NCI-H2107 treated with DMSO at 0.1 percent for 48 hours (cell line): ENCODE data around the gene TAF6L.
"Not testable (repeated sequence)": the region's sequence is repeated elsewhere in the genome, so short reads cannot be mapped to it uniquely, and the experiment has no call there.

Experiments
- DNase-seq: peaks from one replicate; lab custom pipeline; 2025; ENCODE audit not compliant: unreplicated experiment; lab: John Stamatoyannopoulos, UW

TAF6L gene

DNA sequence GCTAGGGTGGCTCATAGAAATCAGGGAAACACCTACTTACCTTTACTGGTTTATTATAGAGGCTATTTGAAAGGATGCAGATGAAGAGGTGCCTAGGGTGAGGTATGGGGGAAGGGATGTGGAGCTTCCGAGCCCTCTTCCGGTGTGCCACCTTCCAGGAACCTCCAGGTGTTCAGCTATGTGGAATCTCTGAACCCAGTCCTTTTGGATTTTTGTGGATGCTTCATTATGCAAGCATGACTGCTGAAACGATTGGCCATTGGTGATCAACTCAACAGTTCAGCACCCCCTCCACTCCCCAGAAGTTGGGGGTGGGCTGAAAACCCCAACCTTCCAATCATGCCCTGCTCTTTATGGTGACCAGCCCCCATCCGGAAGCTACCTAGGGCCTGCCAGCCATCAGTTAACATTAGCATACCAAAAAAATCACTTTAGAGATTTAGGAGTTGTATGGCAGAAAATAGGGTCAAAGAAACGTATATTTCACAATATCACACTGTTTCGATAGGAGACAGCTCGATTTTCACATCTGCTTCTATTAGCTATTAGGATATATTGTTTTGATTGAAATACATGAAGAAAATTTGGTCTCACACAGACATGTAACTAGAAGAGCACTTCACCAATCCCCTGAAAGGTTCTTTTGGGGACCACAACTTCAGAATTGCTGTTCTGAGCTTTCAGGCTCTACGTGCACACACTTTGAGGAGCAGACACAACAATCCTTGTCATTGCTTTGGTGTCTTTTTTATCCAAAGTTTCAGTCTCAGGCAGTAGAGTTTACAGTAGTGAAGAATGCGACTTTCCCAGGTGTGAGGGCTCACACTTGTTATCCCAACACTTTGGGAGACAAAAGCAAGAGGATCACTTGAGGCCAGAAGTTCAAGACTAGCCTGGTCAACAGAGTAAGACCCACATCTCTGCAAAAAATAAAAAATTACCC lies 13.1 kb upstream of the TAF6L start:
- DNase-seq: no peak

DNA sequence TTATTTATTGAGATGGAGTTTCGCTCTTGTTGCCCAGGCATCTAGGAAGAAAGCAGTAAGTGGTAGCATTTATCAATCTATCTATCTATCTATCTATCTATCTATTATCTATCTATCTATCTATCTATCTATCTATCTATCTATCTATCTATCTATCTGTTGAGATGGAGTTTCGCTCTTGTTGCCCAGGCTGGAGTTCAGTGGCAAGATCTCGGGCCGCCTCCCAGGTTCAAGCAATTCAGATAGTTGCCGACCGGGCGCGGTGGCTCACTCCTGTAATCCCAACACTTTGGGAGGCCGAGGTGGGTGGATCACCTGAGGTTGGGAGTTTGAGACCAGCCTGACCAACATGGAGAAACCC lies 10.3 kb upstream of the TAF6L start:
- not testable (repeated sequence) for DNase-seq

DNA sequence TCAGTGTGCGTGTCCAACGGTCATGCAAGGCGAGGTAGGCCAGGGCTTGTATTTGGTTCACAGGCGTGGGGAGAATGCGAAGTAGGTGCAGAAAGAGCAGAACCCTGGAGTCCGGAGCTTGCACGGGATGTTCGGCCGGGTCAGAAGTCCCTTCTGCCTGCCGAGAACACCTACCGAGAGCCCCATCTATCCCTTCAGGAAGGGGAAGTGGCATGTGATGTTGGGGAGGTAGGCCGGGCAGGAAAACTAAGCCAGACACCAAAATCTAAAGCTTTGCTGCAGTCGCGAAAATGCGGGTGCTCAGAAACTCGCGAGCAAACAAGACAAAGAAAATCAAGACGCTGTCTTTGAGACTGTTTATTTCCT lies 435 bp upstream of the TAF6L start:
- DNase-seq: peak; percentile 67

DNA sequence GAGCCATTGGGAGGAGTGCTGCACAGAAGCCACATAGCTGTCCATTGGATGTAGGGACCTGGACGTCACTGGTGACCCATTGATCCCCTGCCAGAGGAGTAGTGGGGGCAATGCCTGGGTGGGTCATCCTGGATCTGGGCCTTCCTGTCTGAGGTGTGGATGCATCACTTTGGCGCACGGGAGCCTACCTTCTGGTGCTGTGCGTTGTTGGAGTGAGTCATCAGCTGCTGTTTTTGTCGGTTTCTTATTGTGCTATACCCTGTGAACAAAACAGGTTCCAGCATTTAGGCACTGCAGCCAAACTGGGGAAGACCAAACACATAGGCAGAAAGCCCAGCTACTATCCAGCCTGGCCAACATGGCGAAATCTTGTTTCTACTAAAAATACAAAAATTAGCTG lies 3.2 kb downstream of the TAF6L start:
- no peak for DNase-seq

DNA sequence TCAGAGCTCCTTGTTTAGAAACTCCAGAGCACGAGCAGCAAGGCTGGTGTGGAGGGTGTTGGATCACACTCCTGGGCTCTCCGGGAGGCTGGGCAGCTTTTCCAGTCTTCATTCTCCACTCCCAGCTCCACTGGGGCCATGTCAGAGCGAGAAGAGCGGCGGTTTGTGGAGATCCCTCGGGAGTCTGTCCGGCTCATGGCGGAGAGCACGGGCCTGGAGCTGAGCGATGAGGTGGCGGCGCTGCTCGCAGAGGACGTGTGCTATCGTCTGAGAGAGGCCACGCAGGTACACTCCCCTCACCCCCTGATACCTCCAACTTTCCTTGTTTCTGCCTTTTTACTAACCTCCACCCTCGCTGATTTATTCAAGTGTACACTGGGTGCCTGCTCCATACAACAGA lies 4.5 kb downstream of the TAF6L start:
- DNase-seq: no peak

DNA sequence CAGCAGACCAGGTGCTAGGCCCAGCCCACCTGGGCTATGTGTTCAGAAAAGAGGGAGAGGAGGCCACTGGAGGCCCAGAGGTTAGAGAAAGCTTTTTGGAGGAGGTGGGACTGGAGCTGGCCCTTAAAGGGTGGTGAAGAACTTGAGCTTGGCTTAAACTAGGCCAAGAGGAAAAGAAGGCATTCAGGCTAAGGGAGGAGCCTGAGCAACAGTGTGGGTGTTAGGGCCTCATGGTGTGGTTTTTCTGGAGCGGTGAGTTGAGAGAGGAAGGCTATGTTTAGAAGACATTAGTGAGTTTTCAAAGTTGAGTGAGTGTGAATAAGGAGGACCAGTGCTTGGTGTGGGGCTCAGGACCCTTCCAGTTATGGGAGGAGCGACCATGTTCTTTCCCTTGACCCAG lies 6.2 kb downstream of the TAF6L start:
- DNase-seq: no peak

DNA sequence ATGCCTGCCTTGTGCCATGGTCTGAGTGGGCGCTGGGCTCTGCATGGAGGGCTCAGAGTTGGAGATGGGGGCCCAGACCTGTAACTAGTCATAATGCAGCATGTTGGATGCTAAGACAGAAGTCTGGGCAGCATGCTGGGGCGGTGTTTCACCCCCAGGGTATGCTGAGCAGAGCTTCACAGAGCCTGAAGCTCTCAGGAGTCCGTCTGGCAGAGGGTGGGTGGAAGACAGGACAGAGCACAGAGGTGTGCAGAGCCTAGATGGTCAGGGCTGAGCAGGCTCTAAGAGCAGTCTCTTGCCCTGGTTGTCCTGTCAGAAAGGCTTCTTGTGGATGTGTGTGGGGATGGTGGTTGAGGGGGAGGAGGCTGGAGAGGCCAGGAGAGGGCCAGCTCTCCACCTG lies 7.2 kb downstream of the TAF6L start:
- no peak for DNase-seq

DNA sequence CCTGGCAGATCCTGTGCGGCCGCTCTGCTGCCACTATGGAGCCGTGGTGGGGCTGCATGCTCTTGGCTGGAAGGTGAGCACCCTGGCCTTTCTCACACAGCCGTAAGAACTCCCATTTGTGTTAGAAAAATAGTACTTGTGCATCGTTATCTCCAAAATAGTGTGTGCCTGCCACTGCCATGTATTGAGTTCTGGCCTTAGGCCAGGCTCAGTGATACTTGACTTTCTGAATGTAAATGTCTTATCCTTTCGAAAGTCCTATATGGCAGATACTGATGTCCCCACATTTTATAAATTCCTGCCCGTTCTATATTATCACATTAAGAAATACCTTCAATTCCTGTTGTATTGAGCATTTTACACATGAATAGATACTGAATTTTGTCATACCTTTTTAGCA lies 11.6 kb downstream of the TAF6L start:
- no peak for DNase-seq

DNA sequence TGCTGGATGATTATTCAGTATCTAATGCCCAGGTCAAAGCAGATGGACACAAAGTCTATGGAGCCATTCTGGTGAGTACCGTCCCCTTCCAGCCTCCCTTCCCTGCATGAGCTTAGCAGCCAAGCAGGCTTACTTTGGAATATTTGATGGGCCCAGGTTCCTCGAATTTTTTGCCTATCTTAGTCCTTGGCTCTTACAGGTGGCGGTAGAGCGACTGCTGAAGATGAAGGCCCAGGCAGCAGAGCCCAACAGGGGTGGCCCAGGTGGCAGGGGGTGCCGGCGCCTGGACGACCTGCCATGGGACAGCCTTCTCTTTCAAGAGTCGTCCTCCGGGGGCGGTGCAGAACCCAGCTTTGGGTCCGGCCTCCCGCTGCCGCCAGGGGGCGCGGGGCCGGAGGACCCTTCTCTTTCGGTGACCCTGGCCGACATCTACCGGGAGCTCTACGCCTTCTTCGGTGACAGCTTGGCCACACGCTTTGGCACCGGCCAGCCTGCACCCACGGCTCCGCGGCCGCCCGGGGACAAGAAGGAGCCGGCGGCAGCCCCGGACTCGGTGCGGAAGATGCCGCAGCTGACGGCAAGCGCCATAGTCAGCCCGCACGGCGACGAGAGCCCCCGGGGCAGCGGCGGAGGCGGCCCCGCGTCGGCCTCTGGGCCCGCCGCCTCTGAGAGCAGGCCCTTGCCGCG lies 15.3 kb downstream of the TAF6L start:
- DNase-seq: peak; percentile 39

DNA sequence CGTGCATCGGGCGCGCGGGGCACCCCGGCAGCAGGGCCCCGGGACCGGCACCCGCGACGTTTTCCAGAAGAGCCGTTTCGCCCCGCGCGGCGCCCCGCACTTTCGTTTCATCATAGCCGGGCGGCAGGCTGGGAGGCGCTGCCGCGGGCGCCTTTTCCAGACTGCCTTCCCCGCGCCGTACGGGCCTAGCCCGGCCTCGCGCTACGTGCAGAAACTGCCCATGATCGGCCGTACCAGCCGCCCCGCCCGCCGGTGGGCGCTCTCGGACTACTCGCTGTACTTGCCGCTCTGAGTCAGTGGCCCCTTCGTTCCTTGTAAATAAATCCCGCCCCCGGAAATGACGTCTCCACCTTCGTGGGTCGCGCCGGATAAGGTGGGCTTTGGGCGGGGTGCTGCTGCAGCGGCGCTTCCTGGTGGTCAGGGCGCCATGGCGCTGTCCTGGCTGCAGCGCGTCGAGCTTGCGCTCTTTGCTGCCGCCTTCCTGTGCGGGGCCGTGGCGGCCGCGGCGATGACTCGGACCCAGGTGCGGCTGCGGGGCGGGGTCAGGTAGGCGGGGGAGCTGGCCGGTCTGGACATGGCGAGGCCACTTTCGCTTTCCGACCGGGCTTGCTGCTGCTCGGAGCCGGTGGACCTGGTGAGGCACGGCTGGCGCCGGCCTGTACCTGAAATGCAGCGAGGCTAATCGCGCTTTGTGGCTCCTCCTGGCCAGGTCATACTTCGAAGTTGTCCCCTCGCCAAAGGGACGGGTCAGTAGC lies 16.0 kb downstream of the TAF6L start, which contains the start of gene TMEM179B:
Gene TMEM179B (plus strand): TSS at position 398 of the 755 bp plus-strand sequence. CDS start 30 bp downstream, at position 428.
- peak; percentile 82 for DNase-seq

DNA sequence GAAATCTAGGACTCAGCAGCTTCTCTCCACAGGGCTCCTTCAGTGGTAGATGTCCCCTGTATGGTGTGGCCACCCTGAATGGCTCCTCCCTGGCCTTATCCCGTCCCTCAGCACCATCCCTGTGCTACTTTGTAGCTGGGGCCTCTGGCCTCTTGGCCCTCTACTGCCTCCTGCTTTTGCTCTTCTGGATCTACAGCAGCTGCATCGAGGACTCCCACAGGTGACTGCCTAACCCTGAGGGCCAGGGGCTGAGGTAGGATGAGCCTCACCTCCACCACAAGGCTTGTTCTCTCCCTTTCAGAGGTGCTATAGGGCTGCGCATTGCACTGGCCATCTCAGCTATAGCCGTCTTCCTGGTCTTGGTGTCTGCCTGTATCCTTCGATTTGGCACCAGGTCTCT lies 17.8 kb downstream of the TAF6L start:
- DNase-seq: no peak

DNA sequence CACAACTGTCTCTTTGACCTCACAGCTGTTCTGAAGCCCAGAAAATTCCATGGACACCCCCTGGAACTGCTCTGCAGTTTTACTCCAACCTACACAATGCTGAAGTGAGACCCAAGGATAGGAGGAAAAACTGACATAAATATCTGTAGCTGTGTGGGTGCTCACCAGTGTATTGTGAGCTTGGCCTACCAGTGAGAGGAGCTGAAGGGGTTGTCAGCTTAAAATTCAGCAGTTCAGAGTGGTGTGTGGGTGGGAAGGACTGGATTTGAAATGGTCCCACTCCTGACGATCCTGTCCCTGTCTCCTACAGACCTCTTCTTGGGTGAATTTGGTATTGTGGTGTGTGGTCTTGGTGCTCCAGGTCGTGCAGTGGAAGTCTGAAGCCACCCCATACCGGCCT lies 18.4 kb downstream of the TAF6L start:
- no peak for DNase-seq

DNA sequence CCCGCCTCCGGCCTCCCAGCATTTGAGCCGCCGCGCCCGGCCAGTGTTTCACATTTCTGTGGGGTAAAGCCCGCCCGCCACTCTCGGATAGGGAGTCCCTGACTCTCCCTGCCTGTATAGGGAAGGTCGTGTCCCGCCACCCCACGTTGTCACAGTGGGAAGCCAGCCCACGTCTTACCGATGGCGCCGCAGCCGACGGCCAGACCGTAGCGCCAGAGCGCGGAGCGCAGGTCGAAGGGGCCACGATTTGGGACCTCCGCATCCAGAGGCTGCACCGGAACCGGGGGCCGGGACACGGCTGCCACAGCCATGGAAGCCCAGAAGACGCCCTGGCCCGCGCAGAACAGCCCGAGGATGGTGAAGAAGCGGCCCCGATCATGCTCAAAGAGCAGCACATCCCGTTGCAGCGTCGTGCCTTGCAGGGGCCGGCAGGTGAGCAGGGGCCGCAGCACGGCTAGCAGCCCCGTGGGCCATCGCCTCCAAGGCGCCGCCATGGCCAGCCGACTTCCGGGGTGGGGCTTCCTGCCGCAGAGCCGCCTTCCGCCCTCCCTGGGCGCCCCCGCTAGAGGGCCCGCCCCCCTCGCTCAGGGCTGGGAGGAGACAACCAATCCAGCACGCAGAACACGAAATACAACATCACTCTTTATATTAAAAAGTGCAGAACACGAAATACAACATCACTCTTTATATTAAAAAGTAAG lies 20.5 kb downstream of the TAF6L start, which contains the start of gene TMEM223:
Gene TMEM223 (minus strand): TSS at position 506 of the 701 bp plus-strand sequence. CDS start 12 bp downstream, at position 494.
- peak; percentile 38 for DNase-seq

DNA sequence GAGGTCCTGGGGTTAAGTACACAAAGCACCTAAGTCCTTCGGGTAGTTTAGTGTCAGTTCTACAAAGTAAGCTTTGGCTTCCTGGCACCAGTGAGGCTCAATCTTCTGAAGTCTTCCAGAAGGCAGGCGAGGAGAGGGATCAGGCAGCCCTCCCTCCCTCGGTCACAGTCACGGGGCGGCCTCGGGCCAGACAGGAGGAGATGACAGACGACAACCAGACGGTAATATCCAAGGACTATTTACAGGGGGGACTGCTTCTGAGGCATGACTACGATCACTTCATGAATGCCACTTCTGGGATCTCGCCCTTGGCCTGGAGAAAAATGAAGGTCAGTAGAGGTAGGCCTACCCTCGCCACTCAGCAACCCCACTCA lies 21.0 kb downstream of the TAF6L start:
- DNase-seq: no peak

DNA sequence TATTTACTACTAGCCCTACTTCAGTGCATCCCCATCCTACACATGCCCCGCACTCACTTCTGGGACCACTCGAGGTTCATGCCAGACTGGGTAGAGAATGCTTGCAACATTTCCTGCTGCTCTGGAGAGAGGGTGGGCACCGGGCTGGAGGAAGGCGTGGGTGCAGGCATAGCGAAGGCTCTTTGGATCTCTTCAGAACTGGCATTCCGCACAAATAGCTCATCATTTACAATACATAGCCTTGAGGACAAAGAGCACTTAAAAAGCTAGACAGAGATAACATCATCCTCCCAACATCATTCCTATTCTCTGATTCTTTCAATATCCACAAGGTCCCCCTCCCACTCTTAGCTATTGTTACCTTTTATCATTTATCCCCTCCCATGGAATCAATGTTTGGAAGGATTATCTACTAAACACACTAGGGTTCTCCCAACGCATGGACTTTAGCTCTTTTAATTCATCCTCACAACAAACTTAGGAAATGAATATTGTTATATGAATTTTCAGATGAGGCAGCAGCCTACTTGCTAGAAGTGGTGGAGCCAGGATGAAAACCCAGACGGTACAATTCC lies 23.1 kb downstream of the TAF6L start:
- no peak for DNase-seq

DNA sequence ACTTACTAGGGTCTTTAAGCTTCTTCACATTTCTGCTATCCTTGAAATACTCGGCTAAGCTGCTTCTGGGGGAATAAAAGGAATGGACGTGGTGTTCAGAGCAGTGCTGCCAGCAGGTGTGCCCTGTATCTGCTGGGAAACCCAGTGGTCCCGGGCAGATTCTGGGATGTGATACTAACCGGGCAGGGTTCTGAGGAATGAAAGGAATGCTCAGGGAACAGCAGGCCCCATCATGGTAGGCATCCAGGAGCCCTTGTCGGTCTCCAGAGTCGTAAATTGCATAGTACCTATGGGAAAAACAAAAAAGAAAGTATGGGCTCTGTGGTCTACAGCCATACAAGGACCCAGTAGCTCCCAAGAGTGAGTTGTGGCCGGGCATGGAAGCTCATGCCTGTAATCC lies 25.1 kb downstream of the TAF6L start:
- no peak for DNase-seq

DNA sequence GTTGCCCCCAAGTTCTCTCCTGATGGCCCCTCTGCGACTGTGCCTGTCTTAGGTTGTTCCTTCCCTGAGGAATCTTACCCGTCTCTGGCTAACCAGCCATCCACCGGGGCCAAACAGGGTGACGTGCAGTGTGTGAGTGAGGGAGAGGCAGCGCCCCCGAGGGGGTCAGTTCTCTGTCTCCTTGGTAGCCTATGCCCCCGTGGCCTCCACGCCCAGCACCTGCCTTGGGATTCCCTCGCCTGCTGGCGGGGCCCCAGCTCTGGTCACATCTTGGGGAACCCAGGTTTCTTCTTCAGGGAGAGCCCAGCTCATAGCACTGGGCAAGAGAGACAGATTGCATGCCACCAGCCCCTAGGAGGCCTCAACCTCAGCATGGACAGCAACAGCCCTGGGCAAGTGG lies 28.3 kb downstream of the TAF6L start:
- no peak for DNase-seq

DNA sequence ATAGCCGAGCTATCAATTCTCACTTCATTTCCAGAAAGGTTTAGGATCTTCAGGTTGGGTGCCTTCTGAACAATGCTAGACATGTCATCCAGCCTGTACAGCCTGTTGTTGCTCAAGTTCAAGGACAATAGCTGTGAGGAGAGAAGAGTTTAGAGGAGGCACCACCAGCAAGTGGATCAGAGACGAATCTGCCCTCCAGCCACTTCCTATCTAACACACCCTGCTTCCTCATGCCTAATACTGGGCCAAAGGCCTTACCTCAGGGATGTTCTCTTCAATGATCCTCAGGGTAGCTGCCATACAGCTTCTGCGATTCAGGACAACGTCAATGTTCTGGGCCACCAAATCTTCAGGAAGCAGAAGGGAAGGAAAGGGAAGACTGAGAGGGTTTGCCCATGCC lies 29.9 kb downstream of the TAF6L start:
- no peak for DNase-seq

DNA sequence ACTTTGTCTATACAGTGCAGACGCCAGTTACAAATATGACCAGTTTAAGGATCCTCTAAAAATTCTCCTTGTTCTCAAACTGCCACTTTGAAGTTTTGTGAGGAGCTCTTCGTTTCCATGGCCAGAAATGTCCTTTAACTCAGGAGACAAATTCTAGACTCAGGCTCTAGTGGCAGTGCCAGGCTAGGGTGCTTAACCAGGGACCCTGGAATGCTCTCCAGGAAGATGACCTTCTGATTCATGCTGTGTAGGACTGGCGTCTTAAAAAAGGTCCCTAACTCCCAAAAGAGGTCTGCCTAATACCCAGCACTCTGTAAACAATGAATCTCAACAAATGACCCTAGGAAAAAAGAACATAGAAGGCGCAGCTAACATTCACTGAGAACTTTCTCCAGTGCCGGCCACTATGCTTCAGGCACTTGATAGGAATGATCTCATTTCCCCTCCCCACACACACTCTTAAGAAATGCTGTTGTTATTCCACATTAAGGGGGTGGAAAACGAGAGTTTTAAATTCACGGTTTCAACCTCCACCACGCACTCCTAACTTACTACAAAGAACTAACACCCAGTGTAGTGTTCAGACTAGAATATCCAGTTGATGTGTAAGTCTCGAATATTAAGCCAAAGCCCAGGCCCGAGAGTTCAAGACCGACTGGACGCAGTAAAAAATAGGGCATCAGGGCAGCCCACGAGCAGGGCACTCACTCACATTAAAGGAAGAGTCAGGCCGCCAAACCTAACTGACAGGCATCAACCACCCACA lies 33.3 kb downstream of the TAF6L start:
- no peak for DNase-seq
